GM10266 (cell line): ENCODE results near the gene BBOF1.
A peak's percentile ranks its signal among the peaks of the same experiment; 100 is the strongest.

ENCODE experiments used
- DNase-seq: peaks from one replicate; pipeline ENCODE4 v3.0.0; 2012; ENCODE audit errors: extremely low spot score
- CTCF ChIP-seq: IDR thresholded peaks from 2 replicates; pipeline ENCODE4 v1.5.1; 2012; ENCODE audit warnings: mild to moderate bottlenecking, low read depth; ENCODE audit not compliant: control insufficient read depth, insufficient read depth; ENCODE audit errors: missing control alignments

The BBOF1 gene

GRCh38 chr14:74034572-74034971 is 15.4 kb downstream of the BBOF1 start:
- DNase-seq: no peak
- TF ChIP-seq CTCF: no peak

GRCh38 chr14:74035556-74035955 is 16.4 kb downstream of the BBOF1 start:
- TF ChIP-seq CTCF: no peak

GRCh38 chr14:74038020-74038859 is 19.1 kb downstream of the BBOF1 start:
- DNase-seq: peak; percentile 47
- peak; percentile 62 for TF ChIP-seq CTCF

More at GRCh38 chr14:74035556-74035955, 16.4 kb downstream of the BBOF1 start:
- no peak for DNase-seq

GRCh38 chr14:74042296-74042695 is 23.1 kb downstream of the BBOF1 start:
- no peak for TF ChIP-seq CTCF
- DNase-seq: no peak

- DNase-seq: no peak
- TF ChIP-seq CTCF: no peak
Observed at GRCh38 chr14:74045522-74045921, 26.4 kb downstream of the BBOF1 start.

GRCh38 chr14:74048281-74048680 is 29.1 kb downstream of the BBOF1 start:
- DNase-seq: no peak

More at GRCh38 chr14:74048281-74048680, 29.1 kb downstream of the BBOF1 start:
- no peak for TF ChIP-seq CTCF
